ENCODE results near the gene PDCD7. TPM values are rescaled to one million over a fixed set of nuclear protein-coding genes. Genes with fewer than 3 reads are reported as not detected.

Gene PDCD7
- total and polyA plus RNA-seq, 12 donors = 9.0 to 25.1 (median 15.9) TPM

- DNase-seq = no peak
- intact Hi-C loops (cut with DNase I) = loop anchor here in 4 of 10 donors (2.0 to 10.0 kb wide), 3 partner anchors 27 to 49 kb away; no protein-coding TSS in a partner anchor
- peaks cover 4 to 95% (median 52%) of the 10 kb centered on the region in 9 donors for H3K4me1 ChIP-seq
These were observed 51.9 kb downstream of the PDCD7 start for GRCh38 chr15:65081758-65082157.

GRCh38 chr15:65081270-65081669 lies 52.3 kb downstream of the PDCD7 start:
- WGBS, 2 donors = 32 to 59% methylated on average over 6 of the region's 6 CpGs
- DNase-seq = no peak

More at GRCh38 chr15:65081758-65082157, 51.9 kb downstream of the PDCD7 start:
- Histone ChIP-seq H3K27ac (peak overlapping the region in 9 of 10 donors; percentile 26 to 76 (median 49)), H3K36me3 (no peaks in the 10 kb centered on the region), H3K4me3 (no peak overlapping the region), H3K27me3 (peaks cover 0 to 35% (median 8%) of the 10 kb centered on the region in 7 donors), H3K9me3 (no peaks in the 10 kb centered on the region)
- no peak for ATAC-seq
- WGBS, 2 donors = 74 to 76% methylated on average over 5 of the region's 5 CpGs
- no peak for TF ChIP-seq CTCF (IDR thresholded peaks at IDR 0.05)

GRCh38 chr15:65079580-65079979 lies 54.0 kb downstream of the PDCD7 start:
- H3K4me1 ChIP-seq = peaks cover 4 to 75% (median 40%) of the 10 kb centered on the region in 9 donors
- H3K4me3 ChIP-seq = no peak overlapping the region
- H3K27me3 ChIP-seq = peaks cover 0 to 39% (median 8%) of the 10 kb centered on the region in 7 donors
- ATAC-seq (no peak), DNase-seq (no peak)
- intact Hi-C loops (cut with DNase I) = loop anchor here in 2 of 10 donors (2.0 kb wide), 1 partner anchor 25 kb away; no protein-coding TSS in a partner anchor
- H3K9me3 ChIP-seq = no peaks in the 10 kb centered on the region
- peak overlapping the region in 2 of 10 donors; percentile 44 to 74 for H3K27ac ChIP-seq
- H3K36me3 ChIP-seq = no peaks in the 10 kb centered on the region
- 77 to 79% methylated on average over 5 of the region's 5 CpGs for WGBS, 2 donors
- TF ChIP-seq CTCF (IDR thresholded peaks at IDR 0.05) = no peak

More at GRCh38 chr15:65081270-65081669, 52.3 kb downstream of the PDCD7 start:
- Histone ChIP-seq H3K27ac (peak overlapping the region in 9 of 10 donors; percentile 26 to 76 (median 49)), H3K36me3 (no peaks in the 10 kb centered on the region), H3K27me3 (peaks cover 0 to 39% (median 8%) of the 10 kb centered on the region in 7 donors), H3K9me3 (no peaks in the 10 kb centered on the region), H3K4me3 (no peak overlapping the region), H3K4me1 (peaks cover 4 to 92% (median 51%) of the 10 kb centered on the region in 9 donors)
- TF ChIP-seq CTCF (IDR thresholded peaks at IDR 0.05) = no peak
- intact Hi-C loops (cut with DNase I) = loop anchor here in 4 of 10 donors (5.0 to 10.0 kb wide), 2 partner anchors 46 to 49 kb away; no protein-coding TSS in a partner anchor
- ATAC-seq = peak; percentile 8 to 72 (median 40)

- intact Hi-C loops (cut with DNase I) = loop anchor here in 4 of 10 donors (1.0 to 2.0 kb wide), 2 partner anchors 23 to 24 kb away; no protein-coding TSS in a partner anchor
- peak; percentile 41 to 71 (median 58) for ATAC-seq
- no peaks in the 10 kb centered on the region for H3K9me3 ChIP-seq
- WGBS, 2 donors = 21 to 42% methylated on average over 23 to 24 of the region's 24 CpGs
- H3K36me3 ChIP-seq = no peaks in the 10 kb centered on the region
- peak; percentile 29 to 75 (median 59) for TF ChIP-seq CTCF (IDR thresholded peaks at IDR 0.05)
- peaks cover 4 to 67% (median 27%) of the 10 kb centered on the region in 9 donors for H3K4me1 ChIP-seq
- peak overlapping the region in 9 of 10 donors; percentile 8 to 87 (median 59) for H3K27ac ChIP-seq
- peaks cover 0 to 34% (median 8%) of the 10 kb centered on the region in 7 donors for H3K27me3 ChIP-seq
- H3K4me3 ChIP-seq = peak overlapping the region in 4 of 10 donors; percentile 5 to 24 (median 18)
- DNase-seq = peak; percentile 58 to 79
These were observed 55.6 kb downstream of the PDCD7 start for GRCh38 chr15:65077981-65078352.
